Epithelial cell of esophagus (primary cell): Measurements from ENCODE around the gene IL1RAPL2.
A peak's percentile ranks its signal among the peaks of the same experiment; 100 is the strongest.

Source experiments
- DNase-seq: peaks from one replicate; pipeline ENCODE4 v3.0.0; 2010; ENCODE audit warnings: low read depth
- H3K4me3 ChIP-seq: 2 replicates; pipeline ENCODE4 v1.5.1; 2011; ENCODE audit warnings: mild to moderate bottlenecking, low read length, control low read depth
- TF ChIP-seq, protein P1 (sequence below): IDR thresholded peaks from 2 replicates; pipeline ENCODE4 v1.5.1; 2011; ENCODE audit warnings: low read depth, mild to moderate bottlenecking, low read length, control low read depth, inconsistent platforms; ENCODE audit not compliant: insufficient read depth; ENCODE audit errors: missing control alignments

IL1RAPL2 gene

DNA sequence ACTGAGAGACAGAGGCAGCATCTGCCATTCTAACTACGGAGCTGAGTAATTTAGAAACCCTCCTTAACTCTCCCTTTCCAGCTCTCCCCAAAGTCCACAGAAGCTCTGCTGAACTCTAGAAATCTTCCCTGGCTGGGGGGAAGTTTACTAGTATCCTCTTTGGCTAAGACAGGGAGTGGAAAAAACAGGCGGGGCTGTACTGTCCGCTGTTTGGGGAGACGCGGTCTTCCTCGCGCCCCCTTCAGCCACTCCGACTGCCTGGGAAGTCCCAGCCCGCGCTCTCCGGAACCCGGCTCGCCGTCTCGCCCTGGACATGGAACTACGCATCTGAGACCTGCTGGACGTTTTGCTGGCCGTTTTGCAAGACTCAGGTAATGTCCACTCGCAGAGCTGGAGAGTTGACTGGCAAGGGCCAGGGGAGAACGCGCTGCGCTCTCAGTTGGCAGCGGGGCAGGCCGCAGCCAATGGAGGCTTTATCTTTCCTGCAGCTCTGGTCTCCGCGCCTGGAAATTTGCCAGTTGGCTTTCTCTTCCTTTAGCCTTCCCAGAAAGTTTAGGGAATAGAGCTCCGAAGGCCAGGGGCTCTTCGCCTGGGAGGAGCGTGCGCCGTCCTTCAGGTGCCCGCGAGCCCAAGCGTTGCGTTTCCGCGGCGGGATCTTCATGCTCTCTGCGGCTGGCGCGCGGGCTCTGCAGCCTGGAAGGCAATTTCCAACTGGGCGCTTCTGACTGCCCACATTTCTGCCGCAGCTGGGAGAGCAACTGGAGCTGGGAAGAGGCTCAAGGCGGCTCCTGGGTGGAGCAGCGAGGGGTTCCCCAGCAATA is 892 bp downstream of the IL1RAPL2 start:
- no peak overlapping the region for H3K4me3 ChIP-seq
- TF ChIP-seq, protein P1, sequence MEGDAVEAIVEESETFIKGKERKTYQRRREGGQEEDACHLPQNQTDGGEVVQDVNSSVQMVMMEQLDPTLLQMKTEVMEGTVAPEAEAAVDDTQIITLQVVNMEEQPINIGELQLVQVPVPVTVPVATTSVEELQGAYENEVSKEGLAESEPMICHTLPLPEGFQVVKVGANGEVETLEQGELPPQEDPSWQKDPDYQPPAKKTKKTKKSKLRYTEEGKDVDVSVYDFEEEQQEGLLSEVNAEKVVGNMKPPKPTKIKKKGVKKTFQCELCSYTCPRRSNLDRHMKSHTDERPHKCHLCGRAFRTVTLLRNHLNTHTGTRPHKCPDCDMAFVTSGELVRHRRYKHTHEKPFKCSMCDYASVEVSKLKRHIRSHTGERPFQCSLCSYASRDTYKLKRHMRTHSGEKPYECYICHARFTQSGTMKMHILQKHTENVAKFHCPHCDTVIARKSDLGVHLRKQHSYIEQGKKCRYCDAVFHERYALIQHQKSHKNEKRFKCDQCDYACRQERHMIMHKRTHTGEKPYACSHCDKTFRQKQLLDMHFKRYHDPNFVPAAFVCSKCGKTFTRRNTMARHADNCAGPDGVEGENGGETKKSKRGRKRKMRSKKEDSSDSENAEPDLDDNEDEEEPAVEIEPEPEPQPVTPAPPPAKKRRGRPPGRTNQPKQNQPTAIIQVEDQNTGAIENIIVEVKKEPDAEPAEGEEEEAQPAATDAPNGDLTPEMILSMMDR, result no peak
- peak; percentile 1 for DNase-seq

DNA sequence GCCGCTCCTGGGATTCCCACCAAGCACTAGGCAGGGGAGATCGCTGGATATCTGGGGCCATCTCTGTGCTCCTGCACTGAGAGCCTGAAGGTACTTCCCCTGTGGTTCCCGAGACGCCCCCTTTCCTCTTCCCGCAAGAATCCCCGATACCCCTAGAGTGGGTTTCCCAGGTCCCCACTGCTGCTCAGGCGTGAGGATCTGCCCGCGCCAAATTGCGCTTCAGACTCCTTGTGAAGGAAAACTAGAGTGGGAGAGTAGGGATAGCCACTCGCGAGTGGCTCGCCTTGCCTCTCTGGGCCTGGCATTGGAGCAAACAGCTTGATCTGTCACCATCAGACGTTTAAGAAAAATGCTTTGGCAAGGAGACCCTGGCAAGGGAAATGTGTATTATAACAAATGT is 1.5 kb downstream of the IL1RAPL2 start:
- TF ChIP-seq, protein P1, result no peak
- H3K4me3 ChIP-seq, result no peak overlapping the region
- no peak for DNase-seq

DNA sequence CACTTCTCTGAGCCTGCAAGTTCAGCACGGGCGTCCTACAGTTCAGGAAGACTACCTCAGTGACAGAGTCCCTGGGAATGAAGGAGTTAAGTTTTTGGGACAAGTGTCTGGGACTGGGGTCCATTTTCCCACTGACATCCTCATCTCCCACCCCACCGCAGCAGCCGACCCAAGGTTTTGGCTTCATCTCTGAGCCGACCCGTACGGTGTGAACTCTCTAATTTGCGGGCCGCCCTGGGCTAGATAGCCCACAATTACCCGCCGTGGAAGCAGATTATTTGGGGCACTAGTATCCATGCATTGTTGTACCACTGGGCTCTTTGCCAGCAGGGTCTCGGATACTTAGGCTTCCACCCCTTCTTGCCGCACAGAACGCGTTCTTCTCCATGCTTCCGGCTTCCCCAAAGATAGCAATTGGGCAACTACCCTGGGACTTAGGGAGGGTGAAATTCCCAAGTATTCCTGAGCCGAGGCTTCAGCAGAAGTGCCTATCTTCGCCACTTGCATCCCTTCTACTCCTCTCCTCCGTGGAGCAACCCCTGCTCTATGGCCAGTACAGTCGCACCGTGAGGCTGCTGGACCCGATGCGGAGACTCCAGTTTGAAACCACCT is 2.4 kb downstream of the IL1RAPL2 start:
- no peak for DNase-seq
- TF ChIP-seq, protein P1, result no peak
- no peak overlapping the region for H3K4me3 ChIP-seq

DNA sequence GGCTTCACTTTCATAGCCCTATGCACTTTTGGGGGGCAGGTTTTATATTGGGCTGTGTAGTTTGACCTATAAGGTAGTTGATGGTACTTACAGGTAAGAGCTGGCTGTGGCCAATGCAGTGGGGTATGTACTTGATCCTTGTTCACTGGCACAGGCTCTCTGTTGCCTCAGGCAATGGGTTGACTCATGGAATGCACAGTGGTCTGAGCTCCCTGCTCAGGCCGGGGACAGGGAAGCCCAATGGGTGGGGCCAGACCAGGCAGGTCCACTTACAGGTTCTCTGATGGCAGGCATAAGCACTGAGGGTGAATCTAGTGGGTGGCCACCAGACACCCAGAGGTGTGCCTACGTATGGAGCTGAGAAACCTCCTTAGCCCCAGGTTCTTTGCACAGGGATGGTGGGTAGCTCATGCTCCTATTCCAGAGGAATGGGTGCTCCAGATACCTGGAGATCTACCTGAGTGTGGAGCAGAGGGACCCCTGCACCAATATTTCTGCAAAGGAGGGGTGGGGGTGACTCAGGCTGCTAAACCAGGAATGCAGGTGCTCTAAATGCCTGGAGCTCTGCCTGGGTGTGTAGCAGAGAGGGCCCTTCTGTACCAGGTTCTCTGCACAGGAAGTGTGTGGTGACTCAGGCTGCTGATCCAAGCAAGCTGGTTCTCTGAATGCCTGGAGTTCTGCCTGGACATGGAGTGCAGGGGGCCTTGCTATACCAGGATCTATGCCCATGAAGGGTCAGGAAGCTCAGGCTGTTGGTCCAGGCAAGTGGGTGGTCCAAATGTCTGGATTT is 52.3 kb downstream of the IL1RAPL2 start:
- TF ChIP-seq, protein P1, result no peak
- H3K4me3 ChIP-seq, result no peak overlapping the region
- DNase-seq, result peak; percentile 79

DNA sequence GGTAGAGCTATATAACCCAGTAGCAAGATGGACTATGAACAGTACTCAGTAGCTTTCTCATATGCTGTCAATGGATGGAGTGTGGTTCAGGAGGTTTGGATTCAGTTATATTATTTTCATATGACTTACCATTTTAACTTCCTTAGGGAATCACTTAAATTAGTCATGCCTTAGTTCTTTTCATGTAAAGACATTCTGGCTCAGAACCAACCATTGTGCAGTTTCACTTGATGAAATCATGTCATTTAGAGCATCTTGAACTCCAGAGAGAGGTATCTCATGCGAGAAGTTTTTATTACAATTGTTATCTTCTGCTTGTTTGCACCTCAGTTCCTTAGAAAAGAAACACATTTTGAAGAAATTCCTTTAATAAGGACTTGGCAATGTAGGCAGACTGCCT is 55.8 kb downstream of the IL1RAPL2 start:
- no peak overlapping the region for H3K4me3 ChIP-seq
- peak; percentile 48 for DNase-seq

DNA sequence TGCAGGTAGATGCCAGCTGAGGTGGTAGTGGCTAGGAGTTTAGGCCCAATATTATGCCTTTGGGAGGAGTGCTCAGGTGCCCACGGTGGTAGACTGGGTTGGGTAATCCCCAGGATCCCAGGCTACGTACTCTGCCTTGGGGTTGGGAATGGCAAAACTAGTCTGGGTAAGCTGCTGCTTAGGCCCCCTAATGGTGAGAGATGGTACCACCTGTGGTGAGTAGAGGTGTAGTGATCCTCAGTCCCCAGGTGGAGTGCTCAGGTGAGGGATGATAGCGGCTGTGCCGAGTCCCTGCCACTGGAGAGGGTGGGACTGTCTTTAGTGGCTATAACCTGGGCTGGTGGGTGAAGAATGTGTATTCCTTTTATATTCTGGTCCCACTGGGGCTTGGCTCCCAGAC is 75.2 kb downstream of the IL1RAPL2 start:
- TF ChIP-seq, protein P1, result no peak
- no peak for DNase-seq
- H3K4me3 ChIP-seq, result no peak overlapping the region

More for the DNA sequence above, 55.8 kb downstream of the IL1RAPL2 start:
- TF ChIP-seq, protein P1, result no peak
